Immature natural killer cell (primary cell): ENCODE measurements around the gene NYNRIN. TPM values are rescaled to one million over a fixed set of nuclear protein-coding genes. Genes with fewer than 3 reads are reported as not detected.
"Not testable (repeated sequence)": the region's sequence is repeated elsewhere in the genome, so short reads cannot be mapped to it uniquely, and the experiment has no call there.

Source experiments
- DNase-seq, 3 donors: peaks; one replicate each; pipeline ENCODE4 v3.0.0; 2022; ENCODE audit warnings: mixed read lengths in 1 of 3
- H3K27ac Mint-ChIP-seq, 6 donors: one replicate each; pipeline ENCODE4 v1.8.0; 2020; ENCODE audit warnings: mixed read lengths in 6 of 6, mild to moderate bottlenecking in 5 of 6, inconsistent platforms in 4 of 6, moderate library complexity in 3 of 6
- H3K27me3 Mint-ChIP-seq, 3 donors: one replicate each; pipeline ENCODE4 v1.8.0; 2020 to 2021; ENCODE audit warnings: low read depth in 3 of 3, mild to moderate bottlenecking in 3 of 3, mixed read lengths in 3 of 3, moderate library complexity in 3 of 3, inconsistent platforms in 1 of 3
- H3K36me3 Mint-ChIP-seq, 3 donors: one replicate each; pipeline ENCODE4 v1.8.0; 2020; ENCODE audit warnings: mixed read lengths in 3 of 3, inconsistent platforms in 2 of 3, mild to moderate bottlenecking in 2 of 3
- H3K4me1 Mint-ChIP-seq, 2 donors: one replicate each; pipeline ENCODE4 v1.8.0; 2020; ENCODE audit warnings: inconsistent platforms in 2 of 2, mild to moderate bottlenecking in 2 of 2, mixed read lengths in 2 of 2, moderate library complexity in 1 of 2
- H3K4me3 Mint-ChIP-seq, 5 donors: one replicate each; pipeline ENCODE4 v1.8.0; 2020; ENCODE audit warnings: mild to moderate bottlenecking in 5 of 5, mixed read lengths in 5 of 5, inconsistent platforms in 3 of 5, moderate library complexity in 3 of 5
- H3K9me3 Mint-ChIP-seq, 6 donors: one replicate each; pipeline ENCODE4 v1.8.0; 2020; ENCODE audit warnings: mild to moderate bottlenecking in 6 of 6, mixed read lengths in 6 of 6, inconsistent platforms in 4 of 6, moderate library complexity in 3 of 6
- polyA plus RNA-seq, 3 donors: library from polyadenylated mRNA; unstranded; fragments of 300-500 nt; fragmentation: Illumina TruSeq; gene quantifications; one replicate each; pipeline ENCODE4 v1.2.3, GENCODE V29; 2021

Gene NYNRIN
- polyA plus RNA-seq, 3 donors from 2014 or later = 0.18 TPM; not detected in 1

DNA sequence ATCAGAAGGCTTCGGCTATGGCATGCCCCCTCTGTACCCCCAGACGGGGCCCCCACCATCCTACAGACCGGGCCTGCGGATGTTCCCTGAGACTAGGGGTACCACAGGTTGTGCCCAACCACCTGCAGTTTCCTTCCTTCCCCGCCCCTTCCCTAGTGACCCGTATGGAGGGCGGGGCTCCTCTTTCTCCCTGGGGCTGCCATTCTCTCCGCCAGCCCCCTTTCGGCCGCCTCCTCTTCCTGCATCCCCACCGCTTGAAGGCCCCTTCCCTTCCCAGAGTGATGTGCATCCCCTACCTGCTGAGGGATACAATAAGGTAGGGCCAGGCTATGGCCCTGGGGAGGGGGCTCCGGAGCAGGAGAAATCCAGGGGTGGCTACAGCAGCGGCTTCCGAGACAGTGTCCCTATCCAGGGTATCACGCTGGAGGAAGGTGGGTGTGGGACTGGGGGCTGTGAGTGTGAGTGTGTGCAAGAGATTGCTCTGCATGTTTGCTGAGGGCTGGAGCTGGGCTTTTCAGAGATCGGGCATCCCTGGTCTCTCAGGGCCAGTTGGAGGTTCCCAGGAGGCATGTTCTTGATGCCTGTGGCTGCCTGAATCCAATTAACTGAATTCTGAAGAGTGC is 22.2 kb upstream of the NYNRIN start:
- H3K27ac Mint-ChIP-seq = no peak overlapping the region
- DNase-seq = no peak
- no peaks in the 10 kb centered on the region for H3K9me3 Mint-ChIP-seq
- no peaks in the 10 kb centered on the region for H3K4me1 Mint-ChIP-seq
- H3K27me3 Mint-ChIP-seq = peaks cover 3 to 5% (median 4%) of the 10 kb centered on the region in 3 donors
- no peak overlapping the region for H3K4me3 Mint-ChIP-seq
- no peaks in the 10 kb centered on the region for H3K36me3 Mint-ChIP-seq

DNA sequence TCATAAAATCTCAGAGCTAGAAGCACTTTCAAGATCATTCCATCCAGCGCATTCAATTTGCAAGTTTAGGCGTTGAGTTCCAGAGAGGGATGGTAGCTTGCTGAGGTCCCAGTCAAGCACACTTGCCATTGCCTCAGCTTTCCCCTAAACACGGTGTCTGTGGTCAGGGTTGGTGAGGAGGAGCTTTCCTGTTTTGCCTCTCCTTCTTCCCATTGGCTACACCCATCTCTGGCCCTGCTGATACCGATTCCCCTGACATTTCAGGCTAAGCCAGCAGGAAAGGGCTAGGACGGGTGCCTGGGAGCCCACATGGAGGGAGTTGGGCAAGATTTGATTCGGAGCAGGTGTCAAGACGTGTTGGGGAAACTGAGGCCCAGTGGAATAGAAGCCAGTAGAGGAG is 21.7 kb upstream of the NYNRIN start:
- Mint-ChIP-seq H3K36me3 (no peaks in the 10 kb centered on the region), H3K27ac (no peak overlapping the region), H3K4me1 (no peaks in the 10 kb centered on the region), H3K4me3 (no peak overlapping the region), H3K27me3 (peaks cover 3 to 5% (median 5%) of the 10 kb centered on the region in 3 donors), H3K9me3 (no peaks in the 10 kb centered on the region)
- DNase-seq = no peak

DNA sequence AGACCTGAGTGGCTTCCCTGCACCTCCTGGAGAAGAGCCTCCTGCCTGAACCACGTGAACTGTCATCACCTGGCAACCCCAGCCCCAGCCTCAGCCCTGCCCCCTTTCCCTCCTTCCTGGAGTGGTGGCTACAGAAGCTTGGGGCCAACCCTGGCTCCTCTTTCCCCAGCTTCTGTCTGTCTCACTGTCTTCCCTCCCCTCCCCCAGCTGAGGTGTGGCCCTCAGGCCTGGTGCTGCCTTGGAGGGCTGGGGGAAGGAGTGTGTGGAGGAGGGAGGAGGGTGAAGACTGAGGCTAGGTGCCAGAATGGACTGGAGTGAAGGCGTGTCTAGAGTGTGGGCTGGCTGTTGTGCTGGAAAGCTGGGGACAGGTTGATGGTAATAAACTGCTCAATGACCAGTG is 21.1 kb upstream of the NYNRIN start:
- Mint-ChIP-seq H3K4me1 (no peaks in the 10 kb centered on the region), H3K27me3 (peaks cover 2 to 5% (median 3%) of the 10 kb centered on the region in 3 donors), H3K27ac (no peak overlapping the region), H3K9me3 (no peaks in the 10 kb centered on the region), H3K36me3 (no peaks in the 10 kb centered on the region), H3K4me3 (no peak overlapping the region)
- no peak for DNase-seq

DNA sequence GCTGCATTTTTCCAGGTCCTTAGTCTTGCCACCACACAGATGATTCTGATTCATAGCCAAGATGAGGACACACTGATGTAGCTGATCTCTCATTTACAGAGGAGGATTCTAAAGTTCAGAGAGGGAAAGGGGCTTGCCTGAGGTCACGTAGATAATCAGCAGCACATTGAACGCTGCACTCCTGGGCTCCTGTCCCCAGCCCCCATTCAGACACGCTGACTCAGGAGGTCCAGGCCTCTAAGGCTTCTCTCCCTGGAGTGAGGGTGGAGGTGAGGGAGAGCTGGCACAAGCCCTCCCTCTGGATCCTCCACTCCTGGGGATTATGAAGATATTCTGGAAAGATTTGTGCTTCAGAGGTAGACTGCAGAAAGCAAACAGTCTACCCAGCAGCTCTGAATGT is 20.5 kb upstream of the NYNRIN start:
- H3K36me3 Mint-ChIP-seq = no peaks in the 10 kb centered on the region
- no peak overlapping the region for H3K4me3 Mint-ChIP-seq
- H3K27me3 Mint-ChIP-seq = peaks cover 2 to 5% (median 3%) of the 10 kb centered on the region in 3 donors

DNA sequence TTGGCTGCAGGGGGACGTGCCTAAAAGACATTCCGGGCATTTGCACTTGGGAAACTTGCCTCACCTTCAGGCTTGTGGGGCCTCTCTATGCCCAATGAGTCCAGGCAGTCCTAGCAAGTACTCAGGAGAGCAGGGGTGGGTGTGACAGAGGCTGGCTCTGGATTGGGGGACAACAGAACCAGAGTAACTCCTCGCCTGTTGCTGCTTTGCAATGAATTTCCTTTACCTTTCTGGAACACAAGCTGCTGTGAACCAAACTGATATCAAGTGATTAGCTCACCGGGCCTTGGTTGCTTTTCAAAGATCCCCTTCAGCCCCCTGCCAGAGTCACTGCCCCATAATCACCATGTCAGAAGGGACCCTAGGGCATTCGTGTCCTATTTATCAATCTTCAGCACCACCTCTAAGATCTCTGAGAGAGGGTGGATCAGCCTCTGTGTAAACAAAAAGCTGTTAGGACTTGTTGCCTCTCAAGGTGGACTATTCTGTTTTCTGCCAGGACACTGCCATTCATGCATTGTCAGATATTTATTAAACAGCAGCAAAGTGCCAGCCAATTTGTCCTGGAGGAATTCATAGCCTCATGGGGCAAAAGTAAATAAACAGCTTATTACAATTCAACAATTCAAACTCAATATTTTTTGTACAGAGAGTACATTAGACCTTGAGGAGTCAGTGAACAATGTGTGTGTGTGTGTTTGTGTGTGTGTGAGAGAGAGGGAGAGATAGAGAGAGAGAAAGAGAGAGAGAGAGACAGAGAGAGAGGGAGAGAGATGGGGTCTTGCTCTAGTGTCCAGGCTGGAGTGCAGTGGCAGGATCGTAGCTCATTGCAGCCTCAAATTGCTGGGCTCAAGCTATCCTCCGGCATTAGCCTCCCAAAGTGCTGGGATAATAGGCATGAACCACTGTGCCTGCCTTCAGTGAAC is 19.6 kb upstream of the NYNRIN start:
- Mint-ChIP-seq H3K9me3 (no peaks in the 10 kb centered on the region), H3K27ac (no peak overlapping the region), H3K4me3 (no peak overlapping the region), H3K4me1 (no peaks in the 10 kb centered on the region), H3K36me3 (no peaks in the 10 kb centered on the region), H3K27me3 (peaks cover 2 to 5% (median 3%) of the 10 kb centered on the region in 3 donors)
- no peak for DNase-seq

More for the DNA sequence above, 20.5 kb upstream of the NYNRIN start:
- no peak for DNase-seq
- no peaks in the 10 kb centered on the region for H3K9me3 Mint-ChIP-seq
- no peaks in the 10 kb centered on the region for H3K4me1 Mint-ChIP-seq
- no peak overlapping the region for H3K27ac Mint-ChIP-seq

DNA sequence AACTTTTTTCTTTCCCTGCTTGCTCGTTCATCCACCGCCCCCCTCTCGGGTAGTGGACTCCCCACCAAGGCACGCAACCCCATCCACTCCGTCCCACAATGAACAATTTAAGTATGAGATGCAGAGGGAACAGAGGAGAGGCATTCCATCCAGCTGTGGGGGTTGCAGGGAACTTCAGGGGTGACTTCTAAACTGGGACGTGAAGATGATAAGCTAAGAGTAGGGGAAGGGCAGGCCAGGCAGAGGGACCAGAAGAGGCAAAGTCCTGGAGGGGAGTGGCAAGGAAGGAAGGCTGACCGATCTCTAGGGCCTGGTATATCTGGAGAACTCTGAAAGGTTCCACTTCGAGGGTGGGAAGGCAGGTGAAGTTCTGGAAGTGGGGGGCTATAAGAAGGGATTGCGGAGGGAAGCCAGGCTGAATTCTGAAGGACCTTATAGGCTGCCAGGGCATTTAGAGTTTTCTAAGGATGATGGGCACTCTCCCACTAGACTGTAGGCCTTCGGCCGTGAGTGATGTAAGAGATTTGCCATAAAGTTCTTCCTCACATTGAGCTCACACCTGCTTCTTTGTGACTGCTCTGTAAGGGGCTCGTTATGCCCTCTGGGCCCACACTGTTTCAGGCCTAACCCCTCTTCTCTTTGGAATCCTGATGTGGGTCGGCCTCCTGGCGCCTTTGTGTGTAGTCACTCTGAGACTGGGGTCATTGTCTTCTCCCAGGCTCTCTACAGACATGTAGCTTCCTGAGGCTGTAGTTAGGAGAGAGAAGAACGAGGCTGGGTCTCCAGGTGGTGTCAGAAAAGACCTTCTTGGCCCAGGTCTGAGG is 18.7 kb upstream of the NYNRIN start:
- DNase-seq = no peak
- no peaks in the 10 kb centered on the region for H3K36me3 Mint-ChIP-seq
- H3K4me3 Mint-ChIP-seq = no peak overlapping the region
- no peak overlapping the region for H3K27ac Mint-ChIP-seq
- no peaks in the 10 kb centered on the region for H3K4me1 Mint-ChIP-seq
- peaks cover 2 to 5% (median 3%) of the 10 kb centered on the region in 3 donors for H3K27me3 Mint-ChIP-seq
- H3K9me3 Mint-ChIP-seq = no peaks in the 10 kb centered on the region

DNA sequence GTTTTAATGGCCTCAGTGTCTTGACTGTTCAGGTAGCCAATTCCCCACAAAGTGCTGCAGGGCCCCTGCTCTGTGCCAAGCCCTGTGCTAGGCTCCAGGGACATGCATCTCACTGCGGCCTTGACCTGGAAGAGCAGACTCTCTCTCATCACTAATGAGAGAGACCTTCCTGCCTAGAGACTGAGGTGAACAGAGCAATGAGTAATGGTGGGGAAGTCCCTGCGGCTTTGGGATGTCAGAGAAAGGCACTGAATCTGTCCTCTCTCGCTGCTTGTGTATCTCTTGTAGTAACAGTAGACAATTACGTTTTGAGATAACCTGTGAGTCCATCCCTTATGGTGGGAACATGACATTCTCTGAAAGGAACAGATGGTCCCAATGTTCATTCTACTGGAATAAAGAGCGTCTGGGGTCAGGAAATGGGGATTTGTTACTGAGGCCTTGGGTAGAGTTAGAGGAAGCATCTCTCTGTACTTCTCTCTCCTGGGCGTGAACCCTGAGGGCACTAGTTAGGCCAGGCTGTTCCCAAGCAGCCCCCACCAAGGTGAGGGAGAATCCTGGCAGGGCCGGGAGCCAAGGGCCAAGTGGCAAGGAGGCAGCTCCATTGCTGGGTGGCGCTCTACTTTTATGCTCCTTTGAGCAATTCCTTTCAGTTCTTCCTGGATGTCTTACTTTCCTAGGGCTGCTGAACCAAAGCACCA is 17.3 kb upstream of the NYNRIN start:
- no peaks in the 10 kb centered on the region for H3K9me3 Mint-ChIP-seq
- H3K4me1 Mint-ChIP-seq = no peaks in the 10 kb centered on the region
- no peak overlapping the region for H3K27ac Mint-ChIP-seq
- no peak for DNase-seq
- H3K4me3 Mint-ChIP-seq = no peak overlapping the region
- no peaks in the 10 kb centered on the region for H3K36me3 Mint-ChIP-seq
- peaks cover 2 to 5% (median 3%) of the 10 kb centered on the region in 3 donors for H3K27me3 Mint-ChIP-seq

DNA sequence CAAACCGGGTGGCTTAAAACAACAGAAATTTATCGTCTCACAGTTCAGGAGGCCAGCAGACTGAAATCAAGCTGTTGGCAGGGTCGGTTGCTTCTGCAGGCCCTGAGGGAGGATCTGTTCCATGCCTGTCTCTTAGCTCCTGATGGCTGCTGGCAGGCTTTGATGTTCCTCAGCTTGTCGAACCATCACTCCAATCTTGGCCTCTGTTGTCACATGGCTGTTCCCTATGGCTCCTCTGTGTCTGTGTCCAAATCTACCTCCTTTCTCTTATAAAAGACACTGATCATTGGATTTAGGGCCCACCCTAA is 16.8 kb upstream of the NYNRIN start:
- Mint-ChIP-seq H3K4me1 (no peaks in the 10 kb centered on the region), H3K27ac (no peak overlapping the region), H3K27me3 (peaks cover 2 to 4% (median 3%) of the 10 kb centered on the region in 3 donors), H3K9me3 (no peaks in the 10 kb centered on the region), H3K36me3 (no peaks in the 10 kb centered on the region), H3K4me3 (no peak overlapping the region)
- DNase-seq = no peak

DNA sequence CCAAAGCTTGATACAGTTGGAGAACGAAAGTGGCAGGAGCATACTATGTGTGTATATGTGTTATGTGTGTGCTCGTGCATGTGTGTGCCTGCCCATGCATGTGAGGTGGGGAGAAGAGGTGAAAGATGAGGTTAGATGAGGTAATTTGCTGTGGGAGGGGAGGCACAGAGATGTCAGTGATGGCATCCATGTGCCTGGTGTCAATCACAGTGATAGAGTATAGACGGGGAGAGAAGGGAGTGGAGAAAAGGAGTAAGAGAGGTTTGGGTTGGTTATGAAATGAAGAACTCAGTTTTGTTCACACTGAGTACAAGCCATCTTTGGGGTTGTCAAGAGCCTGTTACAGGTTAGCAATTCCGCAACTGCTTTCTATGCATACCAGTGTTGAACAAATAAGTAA is 14.6 kb upstream of the NYNRIN start:
- Mint-ChIP-seq H3K9me3 (no peaks in the 10 kb centered on the region), H3K36me3 (no peaks in the 10 kb centered on the region), H3K4me1 (no peaks in the 10 kb centered on the region), H3K4me3 (no peak overlapping the region), H3K27me3 (peaks cover 3 to 5% (median 3%) of the 10 kb centered on the region in 3 donors), H3K27ac (no peak overlapping the region)
- DNase-seq = no peak

DNA sequence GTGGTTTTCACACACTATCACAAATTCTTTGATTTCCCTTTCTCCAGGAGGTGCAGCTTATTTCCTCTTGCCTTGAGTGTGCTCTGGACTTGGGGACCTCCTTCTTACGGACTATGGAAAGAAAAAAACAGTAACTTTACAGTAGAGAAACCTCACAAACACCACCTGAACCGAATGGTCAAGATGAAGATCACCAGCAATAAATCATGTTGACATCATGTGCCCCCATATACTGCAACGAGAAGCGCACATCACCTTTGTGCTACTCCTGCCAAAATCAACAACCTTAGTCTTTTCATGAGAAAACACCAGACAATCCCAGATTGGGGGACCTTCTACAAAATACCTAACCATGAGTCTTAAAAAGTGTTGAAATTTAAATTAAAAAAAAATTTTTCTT is 13.3 kb upstream of the NYNRIN start:
- no peak for DNase-seq
- H3K27me3 Mint-ChIP-seq = peaks cover 4 to 7% (median 5%) of the 10 kb centered on the region in 3 donors
- H3K36me3 Mint-ChIP-seq = no peaks in the 10 kb centered on the region
- no peaks in the 10 kb centered on the region for H3K9me3 Mint-ChIP-seq
- no peak overlapping the region for H3K27ac Mint-ChIP-seq
- no peaks in the 10 kb centered on the region for H3K4me1 Mint-ChIP-seq
- H3K4me3 Mint-ChIP-seq = no peak overlapping the region

DNA sequence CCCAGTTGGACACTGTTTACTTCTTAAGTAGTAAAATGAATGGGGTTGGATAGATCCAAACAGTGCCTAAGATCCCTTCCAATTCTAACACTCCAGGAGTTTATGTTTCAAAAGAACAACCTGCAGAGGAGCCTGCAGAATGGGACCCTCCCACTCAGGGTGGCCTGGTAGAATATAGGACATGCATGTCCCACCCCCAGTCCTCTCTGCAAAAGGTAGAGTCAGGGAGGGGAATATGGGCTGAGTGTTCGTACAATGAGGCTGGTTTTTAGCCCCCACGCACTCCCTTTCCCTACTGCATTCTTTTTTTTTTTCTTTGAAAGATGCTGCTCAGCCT is 11.8 kb upstream of the NYNRIN start:
- Mint-ChIP-seq H3K4me3 (no peak overlapping the region), H3K27ac (no peak overlapping the region), H3K4me1 (no peaks in the 10 kb centered on the region), H3K36me3 (no peaks in the 10 kb centered on the region), H3K9me3 (no peaks in the 10 kb centered on the region), H3K27me3 (peaks cover 2 to 10% (median 4%) of the 10 kb centered on the region in 3 donors)
- DNase-seq = no peak

DNA sequence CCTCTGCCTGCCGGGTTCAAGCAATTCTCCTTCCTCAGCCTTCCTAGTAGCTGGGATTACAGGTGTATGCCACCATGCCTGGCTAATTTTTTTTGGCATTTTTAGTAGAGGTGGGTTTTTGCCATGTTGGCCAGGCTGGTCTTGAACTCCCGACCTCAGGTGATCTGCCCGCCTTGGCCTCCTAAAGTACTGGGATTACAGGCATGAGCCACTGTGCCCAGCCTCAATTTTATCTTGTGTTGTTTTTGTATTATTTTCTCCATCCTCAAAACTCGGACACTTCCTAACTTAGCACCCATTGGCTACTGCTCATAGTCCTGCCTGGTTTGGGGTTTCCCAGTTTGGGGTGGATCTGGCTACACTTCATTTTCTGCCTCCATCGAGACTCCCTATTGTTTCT is 11.2 kb upstream of the NYNRIN start:
- DNase-seq, H3K9me3 Mint-ChIP-seq, H3K4me3 Mint-ChIP-seq, H3K27ac Mint-ChIP-seq, H3K36me3 Mint-ChIP-seq, H3K4me1 Mint-ChIP-seq, H3K27me3 Mint-ChIP-seq: not testable (repeated sequence)

DNA sequence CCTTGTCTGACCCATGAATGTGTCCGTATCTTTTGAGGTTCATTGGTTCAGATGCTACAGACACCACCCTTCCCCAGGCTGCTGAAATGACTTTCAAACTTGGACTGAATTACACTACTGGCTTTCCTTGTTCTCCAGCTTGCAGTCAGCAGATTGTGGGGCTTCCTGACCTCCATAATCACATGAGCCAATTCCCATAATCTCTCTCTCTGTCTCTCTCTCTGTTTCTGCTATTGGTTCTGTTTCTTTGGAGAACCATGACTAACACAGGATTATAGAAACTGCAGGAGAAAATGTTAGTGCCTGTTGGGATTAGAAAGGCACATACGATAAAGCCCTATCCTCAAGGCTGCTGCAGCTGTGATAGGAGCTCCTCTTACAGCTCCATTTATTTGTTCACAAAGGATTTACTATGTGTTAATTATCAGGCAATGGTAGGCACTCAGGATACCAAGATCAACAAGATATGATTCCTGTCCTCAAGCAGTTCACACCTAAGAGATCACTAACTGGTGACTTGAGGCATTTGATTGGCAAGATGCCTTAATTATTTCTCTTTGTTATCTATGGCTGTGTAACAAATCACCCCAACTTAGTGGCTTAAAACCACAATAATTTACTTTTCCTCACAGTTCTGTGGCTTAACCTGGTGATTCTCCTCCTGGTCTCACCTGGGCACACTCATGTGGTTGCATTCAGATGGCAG is 10.2 kb upstream of the NYNRIN start:
- Mint-ChIP-seq H3K27me3 (peaks cover 2 to 10% (median 4%) of the 10 kb centered on the region in 3 donors), H3K4me3 (no peak overlapping the region), H3K4me1 (no peaks in the 10 kb centered on the region), H3K36me3 (no peaks in the 10 kb centered on the region), H3K9me3 (no peaks in the 10 kb centered on the region), H3K27ac (no peak overlapping the region)
- no peak for DNase-seq
